Glomerular visceral epithelial cell (primary cell): Measurements from ENCODE around the gene SCARB1.

Experiments used
- DNase-seq: peaks from one replicate; pipeline ENCODE4 v3.0.0-alpha.2; 2016; ENCODE audit errors: extremely low spot score

The SCARB1 gene

DNA sequence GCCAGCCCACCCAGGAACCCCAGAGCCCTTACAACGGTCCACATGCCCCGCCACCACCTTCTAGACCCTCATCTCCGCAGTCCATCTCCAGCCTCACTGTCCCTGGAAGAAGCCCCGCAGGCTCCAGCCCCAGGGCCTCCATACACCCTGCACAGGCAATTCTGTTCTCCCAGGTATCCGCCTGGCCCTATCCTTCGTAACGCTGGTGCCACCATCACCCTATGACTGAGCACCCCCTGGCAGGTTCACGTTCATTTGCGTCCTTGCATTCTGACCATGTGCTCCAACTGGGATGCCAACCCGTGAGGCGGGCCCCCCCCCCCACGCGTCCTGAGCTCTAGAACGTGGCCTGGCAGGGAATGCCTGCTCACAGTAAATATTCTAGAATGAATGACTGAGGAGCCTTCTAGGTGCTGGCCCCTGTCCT, 675 bp upstream of the SCARB1 start:
- no peak for DNase-seq

DNA sequence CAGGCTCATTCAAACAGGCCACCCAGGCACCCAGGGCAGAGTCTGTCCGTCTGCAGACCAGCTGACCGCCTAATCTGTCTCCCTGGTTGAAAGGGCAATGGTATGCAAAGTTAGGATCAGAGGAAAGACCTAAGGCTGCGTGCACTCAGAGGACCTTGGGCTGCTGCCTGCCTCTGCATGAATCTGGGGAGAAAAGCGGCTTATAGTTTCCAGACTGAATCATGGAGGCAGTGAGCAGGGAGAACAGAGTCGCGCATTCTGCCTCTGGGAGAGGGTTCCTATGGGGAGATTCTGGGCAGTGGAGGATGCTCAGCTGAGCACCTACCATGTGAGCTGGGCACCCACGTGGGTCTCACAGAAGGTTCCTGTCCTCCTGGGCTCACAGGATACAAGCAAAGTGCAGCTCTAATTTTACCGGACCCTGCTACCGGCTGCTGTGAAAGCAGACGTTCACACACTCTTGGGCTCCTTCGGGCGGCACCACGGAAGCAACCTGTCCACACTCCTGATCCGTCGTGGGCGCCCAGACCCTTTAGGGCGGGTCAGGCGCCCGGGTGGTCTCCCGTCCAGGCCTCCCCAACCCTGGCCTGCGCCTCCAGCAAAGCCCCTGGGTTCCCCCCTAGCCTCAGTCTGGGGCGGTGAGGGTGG, 772 bp downstream of the SCARB1 start:
- peak; percentile 18 for DNase-seq

DNA sequence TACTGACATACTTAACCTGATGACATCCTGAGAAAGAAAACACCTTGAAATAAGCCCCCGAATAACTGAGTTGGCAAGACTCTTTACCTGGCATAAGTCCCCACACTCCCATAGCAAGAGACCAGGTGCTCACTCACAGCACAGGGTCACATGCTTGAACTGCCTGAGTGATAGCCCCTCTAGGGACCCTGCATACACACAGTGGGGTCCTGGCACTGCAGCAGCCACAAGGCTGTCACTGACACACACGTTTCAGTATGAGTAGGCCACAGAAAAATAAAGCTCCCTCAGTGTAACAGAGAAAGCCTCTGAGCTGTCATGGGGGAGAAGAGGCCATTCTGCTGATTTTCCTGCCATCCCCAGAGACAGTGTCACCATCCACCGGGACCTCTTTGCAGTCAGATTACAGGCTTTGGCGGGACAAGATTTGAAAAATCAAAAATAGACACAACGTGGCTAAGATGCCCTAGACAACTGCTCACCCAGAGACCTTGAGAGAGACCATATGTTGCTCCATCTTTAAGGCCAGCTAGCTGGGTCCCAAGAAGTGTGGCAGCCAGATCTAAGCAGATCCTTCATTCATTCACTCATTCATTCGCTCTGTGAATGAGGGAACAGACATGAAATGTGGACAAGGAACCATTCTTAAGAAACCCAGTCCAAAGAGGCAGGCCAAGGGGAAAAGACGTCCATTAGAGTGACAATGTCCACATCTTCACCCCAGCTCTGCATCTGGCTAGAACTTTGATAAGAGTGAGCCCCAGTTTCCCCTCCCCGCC, 1.6 kb downstream of the SCARB1 start:
- no peak for DNase-seq

DNA sequence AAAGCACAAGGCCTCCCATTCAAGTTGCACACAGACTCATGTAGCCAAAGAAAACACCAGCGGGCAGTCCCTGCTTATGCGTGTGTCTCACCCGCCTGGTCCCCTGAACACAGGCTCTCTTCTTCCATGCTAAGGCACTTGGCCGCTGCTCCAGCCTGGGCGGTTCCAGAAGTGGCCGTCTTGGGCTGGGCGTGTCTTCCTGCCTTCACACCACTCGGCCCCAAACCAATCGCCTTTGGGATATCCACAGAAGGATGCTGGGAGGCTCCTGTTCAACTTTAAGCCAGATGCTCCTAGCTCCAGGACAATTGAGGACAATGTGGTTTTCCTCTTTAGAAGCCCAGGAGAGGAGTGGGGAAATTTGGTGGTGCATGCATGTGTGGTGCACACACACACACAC, 2.2 kb downstream of the SCARB1 start:
- no peak for DNase-seq

DNA sequence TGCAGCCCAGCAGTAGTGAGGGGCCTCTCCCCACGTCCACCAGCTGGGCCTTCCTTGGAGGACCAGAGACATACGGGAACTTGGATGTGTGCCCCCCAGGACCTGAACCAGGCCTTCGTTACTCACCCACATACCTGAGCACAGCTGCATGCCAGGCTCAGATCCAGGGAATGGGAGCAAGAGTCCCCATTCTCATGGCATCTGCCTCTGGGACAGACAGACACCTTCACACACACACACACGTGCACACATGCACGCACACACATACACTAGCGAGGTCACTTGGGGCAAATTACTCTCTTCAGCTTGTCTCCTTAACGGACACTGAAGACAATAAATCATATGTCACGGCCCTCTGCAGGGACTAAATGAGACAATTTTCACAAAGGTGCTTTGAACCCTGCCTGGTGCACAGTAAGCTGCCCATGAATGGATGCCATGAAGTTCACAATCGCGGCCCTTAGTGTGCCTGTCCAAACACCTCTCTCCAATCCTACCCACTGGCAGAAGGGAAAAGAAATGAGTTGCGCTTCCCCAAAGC, 5.7 kb downstream of the SCARB1 start:
- no peak for DNase-seq

DNA sequence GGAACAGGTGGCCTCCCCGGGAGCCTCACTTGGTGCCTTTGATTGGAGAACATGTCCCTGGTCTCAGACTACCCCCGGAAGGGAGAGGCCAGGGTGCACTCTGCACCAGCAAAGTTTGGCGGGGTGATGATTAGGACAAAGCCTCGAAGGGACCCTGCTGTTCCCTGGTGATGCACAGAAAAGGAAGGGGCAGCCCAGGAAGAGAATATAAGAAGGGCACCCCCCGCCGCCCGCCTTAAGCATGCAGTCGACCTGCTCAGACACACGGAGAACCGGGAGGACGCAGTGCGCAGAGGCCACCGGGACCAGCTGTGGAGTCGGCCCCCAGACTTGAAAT, 6.9 kb downstream of the SCARB1 start:
- DNase-seq: no peak

DNA sequence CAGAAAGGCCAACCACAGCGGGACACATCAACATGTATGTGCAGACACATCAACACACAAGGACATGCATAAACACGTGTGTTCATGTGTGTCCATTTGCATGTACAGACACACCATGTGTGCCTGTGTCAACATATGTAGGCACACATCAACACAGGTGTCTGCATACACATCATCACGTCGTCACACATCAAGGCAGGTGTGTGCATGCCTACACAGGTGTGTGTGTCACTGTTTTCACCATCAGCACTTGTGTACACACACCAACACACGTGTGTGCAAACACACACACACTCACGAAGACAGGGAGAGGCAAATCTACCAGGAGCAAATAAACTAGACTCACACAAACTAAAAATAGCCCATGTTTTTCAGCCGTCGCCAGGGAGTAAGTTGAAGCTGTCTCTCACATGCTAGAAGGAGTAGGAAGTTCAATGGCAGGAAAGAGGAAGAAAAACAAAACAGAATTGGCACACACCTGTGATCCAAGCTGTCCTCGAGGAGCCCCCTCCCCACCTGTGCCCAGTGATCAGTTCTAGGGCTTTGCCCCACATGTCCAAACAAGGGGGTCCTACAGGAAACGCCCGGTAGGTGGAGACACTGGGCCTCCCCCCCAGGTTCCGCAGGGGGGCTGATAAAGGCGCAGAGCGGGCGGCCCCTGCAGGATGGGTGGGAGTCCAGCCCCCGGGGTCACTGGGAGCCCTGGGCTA, 7.4 kb downstream of the SCARB1 start:
- DNase-seq: no peak

DNA sequence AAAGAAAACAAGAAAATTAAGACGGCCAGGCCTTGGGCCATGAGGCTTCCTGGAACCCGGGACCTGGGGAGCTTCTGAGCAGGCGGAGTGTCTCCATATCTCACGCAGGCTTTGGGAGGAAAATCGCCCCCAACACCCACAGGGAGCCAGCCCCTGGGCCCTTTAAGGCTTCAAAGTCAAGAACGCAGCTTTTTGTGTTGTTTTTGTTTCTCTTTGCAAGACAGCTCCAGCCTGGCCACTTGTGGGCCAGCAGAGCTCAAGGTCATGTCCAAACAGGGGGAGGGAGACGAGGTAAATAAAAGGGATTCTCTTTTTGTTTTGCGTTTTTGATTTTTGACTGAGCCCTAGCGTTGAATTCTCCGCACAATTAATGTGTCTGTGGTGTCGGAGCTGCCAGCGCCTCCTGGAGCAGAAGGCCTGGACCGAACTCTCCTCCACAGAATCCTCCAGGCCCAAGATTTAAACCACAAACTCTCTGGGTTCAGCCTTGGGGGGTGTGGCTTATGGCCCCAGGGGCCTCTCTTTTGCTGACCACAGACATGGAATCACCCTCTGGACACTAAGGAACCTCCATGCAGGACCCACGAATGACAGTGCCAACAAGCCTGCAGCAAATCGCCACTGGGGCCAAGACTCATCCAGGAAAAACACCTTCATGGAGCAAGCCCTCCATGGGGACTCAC, 8.2 kb downstream of the SCARB1 start:
- DNase-seq: no peak

DNA sequence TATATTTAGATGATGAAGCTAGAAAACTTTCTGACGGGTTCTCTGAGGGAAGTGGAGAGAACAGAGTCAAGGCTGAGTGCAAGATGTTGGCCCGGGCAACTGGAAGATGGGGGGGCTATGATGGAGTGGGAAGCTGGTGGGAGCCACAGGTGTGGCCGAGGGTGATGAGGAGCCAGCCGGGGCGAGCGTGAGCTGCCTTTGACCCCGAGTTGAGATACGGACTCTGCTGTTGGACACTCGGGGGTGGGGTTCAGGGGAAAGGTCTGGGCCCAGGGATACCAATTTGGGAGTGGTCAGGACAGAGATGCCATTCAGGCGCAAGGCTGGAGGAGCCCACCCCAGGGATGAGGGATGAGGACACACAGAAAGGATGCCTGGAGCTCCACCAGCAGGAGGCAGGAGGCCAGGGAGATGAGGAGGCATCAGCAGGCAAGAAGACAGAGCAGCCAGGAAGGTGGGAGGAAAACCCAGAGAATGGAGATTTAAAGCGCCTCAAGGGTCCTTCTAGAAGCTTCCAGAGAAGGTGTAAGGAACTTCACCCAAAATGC, 9.0 kb downstream of the SCARB1 start:
- no peak for DNase-seq

DNA sequence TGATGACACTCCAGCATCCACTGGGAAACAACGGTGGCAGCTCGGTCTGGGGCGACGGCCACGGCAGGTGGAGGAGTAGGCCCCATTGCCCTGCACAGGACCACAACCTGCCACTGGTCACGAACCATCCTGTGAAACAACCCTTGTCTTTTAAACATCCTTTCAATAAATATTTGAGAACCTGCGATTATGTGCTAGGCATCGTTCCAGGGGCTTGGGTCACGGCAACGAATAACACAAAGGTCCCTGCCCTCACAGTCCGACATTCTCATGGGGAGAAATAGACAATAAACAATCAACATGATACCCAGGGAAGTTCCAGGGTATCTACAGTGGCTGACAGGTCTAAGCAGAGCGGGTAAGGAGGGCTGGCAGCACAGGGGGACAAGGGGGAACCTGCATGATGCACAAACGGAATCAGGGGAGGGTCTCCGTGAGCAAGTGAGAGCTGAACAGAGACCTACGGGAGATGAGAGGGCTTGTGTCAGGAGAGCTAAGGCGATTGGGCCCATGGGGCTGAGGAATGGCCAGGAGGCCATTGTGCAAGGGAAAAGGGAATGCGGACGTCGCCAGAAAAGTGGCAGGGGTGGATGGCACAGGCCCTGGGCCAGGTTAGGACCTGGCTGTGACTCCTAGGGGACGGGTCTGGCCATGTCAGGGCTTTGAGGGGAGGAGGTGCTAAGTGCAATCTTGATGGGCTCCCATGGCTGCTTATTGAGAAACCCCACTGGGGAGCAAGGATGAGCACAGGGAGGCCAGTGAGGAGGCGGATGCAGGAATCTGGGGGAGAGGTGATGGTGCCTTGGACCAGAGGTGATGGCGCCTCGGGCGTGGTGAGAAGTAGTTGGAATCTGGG, 9.7 kb downstream of the SCARB1 start:
- no peak for DNase-seq

DNA sequence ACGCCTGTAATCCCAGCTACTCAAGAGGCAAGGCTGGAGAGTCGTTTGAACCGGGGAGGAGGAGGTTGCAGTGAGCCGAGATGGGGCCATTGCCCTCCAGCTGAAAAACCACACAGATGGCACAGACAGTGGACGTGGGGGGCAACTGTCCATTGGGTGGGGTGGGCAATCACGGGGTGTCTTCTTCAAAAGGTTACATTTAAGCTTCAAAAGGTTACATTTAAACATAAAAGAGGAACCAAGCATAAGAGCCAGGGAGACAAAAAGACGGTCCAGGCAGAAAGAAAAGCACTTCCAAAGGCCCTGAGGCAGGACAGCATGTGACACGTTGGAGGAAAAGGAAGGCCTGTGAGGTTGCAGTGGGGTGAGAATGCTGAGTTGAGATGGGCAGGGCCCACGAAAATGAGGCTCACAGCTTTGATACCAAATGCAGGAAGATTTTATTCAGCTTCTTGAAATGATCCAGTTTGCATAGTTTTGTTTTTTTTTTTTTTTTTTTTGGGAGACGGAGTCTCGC, 10.7 kb downstream of the SCARB1 start:
- DNase-seq: no peak

DNA sequence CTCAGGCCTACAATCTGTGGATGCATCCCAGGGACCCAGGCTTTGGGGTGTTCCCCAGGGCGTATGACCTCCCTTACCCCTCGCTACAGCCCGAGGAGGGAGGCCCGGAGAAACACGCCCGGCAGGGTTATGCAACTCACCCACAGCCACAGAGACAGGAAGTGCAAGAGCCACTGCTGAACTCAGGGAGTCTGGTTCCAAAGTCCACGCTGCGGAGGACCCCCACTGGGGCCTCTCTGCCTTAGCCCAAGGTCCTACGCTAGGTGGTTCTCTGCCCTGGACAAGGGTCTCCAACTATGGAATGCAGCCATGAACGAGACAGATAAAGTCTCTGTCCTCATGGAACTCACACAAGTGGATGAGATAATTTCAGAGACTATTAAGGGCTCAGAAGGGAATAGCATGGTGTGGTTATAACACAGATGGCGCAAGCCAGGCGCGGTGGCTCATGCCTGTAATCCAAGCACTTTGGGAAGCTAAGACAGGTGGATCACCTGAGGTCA, 11.3 kb downstream of the SCARB1 start:
- no peak for DNase-seq

DNA sequence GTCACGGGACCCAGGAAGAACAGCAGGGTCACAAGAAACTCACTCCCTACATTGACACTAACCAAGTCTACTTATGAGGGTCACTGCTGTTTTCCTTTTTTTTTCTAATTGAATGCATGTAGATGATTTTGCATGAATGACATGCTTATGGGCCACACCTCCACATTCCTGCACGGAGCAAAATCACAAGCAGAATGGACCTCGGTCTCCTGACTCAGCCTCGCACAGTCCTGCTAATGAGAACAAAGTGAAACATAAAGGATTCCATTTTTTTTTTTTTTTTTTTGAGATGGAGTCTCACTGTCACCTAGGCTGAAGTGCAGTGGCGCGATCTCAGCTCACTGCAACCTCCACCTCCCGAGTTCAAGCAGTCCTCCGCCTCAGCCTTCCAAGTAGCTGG, 12.3 kb downstream of the SCARB1 start:
- no peak for DNase-seq

DNA sequence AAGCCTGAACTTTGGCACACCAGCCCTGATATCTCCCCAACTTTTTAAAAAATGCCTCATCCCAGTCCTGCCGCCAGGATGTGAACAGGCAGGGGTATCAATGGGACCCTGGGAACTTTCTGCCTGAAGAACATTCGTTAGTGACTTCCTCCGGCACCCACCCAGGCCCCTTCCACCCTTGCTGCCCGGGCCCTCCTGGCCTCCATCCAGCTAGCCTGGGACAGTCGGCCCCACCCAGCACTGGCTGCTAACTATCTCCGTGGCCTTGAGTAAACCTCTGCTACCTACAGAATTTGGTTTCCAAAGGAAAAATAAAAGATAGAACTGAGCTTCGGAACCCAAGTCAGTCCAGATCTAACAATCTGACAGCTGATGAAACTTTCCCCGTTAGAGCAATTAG, 14.3 kb downstream of the SCARB1 start:
- DNase-seq: no peak

DNA sequence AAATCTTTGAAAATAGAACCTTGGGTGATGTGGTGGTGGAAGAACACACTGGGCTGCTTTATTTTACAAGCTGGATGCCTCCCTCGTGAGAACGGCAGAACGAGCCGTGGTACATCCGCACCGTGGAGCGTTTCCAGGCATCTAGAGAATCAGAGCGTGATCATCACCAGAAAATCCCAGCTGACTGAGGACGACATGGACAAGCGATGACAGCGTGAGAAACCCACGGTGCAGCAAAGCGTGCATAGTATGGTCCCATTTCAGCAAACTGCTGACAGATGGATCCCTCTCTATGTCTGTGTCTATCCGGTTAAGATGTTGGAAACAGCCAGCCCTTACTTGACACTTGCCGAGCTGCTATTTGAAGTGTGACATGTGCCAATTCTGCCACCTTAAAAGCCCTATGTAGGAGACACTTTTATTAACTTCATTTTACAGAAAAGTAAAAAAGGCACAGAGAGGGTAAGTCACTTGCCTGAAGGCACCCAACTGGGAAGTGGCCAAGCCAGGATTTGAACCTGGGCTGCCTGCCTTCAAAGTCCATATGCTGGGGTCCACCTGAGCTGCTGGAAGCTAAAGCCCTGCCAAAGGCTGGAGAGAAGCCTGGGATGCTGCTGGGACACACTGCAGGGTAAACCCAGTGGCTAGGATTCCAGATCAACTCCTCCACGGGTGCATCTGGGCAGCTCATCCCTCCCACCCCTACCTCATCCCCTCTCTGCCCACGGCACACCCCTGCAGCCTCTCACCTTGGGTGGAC, 14.9 kb downstream of the SCARB1 start:
- no peak for DNase-seq

DNA sequence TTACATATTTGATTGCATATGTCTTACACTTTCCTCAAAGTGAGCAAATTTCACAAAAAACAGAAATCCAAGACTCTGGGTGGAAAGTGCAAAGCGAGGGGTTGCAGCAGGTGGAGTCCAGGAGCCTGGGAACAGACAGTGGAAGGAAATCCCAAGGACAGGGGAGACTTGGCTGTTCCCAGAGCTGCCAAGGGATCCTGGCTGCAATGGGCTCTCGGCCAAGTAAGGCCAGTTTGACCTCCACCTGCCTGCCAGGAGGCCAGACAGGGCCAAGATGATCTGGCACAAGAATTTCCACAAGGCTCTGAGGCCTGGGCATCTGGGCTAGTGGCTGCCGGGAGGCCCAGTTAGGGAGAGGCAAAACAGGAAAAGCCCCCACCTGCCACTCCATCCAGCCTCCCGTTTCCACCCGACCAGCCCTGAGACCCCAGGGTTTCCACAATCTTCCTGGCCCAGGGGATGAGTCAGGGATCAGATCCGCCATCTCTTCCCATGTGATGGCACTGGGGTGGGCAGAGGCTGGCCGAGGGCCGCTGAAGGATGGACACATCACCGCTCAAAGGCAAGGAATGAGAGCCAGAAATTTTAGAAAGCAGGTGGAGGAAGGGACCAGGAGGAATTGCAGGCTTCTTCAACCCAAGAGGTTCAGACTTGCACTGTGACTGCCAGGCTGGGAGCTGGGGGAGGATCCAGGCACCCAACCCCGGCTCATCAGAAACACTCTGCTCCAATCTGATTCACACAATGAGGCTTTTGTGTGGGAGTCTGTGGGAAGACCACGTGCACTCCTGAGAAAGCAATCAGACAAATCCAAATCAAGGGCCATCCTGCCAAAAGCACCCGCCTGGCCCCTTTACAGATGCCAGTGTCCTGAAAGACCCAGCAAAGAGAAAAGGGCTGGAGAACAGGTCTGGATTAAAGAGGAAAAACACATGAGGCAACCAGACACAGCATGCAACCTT, 16.3 kb downstream of the SCARB1 start:
- no peak for DNase-seq

DNA sequence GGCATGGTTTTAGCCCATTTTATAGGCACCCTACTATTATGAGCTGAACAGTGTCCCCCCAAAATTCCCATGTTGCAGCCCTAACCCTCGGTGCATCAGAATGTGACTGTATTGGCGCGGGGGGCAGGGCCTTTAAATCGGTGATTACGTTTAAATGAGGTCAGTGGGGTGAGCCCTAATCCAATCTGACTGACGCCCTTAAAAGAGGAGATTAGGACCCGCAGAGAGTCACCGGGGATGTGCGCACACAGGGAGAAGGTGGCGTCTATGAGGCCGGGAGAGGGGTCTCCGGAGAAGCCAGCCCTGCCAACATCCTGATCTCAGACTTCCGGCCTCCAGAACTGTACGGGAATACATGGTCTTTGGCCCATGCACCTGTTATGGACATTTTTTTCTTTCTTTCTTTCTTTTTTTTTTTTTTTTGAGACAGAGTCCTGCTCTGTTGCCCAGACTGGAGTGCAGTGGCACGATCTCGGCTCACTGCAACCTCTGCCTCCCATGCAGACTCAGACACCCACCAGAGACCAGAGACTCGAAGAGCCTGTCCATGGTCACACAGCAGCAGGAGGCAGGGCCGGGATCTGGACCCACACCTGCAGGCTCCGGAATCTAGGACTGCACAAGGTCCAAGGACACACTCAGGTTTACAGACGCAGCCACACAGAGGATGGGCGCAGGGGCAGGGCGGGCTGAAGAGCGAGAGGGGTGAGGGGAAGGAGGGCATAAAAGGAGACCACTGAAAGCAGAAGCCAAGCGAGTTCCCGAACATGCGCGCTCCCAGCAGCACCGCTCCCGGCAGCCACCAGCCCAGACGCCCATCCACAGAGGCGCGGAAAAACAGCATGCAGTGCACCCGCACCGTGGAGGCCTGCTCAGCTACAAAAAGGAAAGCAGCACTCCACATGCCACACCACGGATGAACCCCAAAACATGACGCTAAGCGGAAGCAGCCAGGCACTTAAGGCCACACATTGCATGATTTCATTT, 19.0 kb downstream of the SCARB1 start:
- DNase-seq: no peak
